ENCODE measurements around the gene MAP3K7.

MAP3K7 gene

GRCh38 chr6:90496258-90497016 is 90.4 kb downstream of the MAP3K7 start:
- Histone ChIP-seq H3K4me3 (ENCODE audit: low read length) (no peak overlapping the region), H3K36me3 (ENCODE audit: insufficient read depth, low read length) (no peaks in the 10 kb centered on the region), H3K4me1 (ENCODE audit: insufficient read depth, low read length) (peaks cover 38% of the 10 kb centered on the region), H3K9me3 (ENCODE audit: low read length) (no peaks in the 10 kb centered on the region), H2AFZ (ENCODE audit: low read depth, low read length) (no peak overlapping the region), H3K27me3 (ENCODE audit: insufficient read depth, low read length) (no peaks in the 10 kb centered on the region)

GRCh38 chr6:90495216-90495817 is 91.6 kb downstream of the MAP3K7 start:
- Histone ChIP-seq H3K9me3 (ENCODE audit: low read length) (no peaks in the 10 kb centered on the region), H3K27me3 (ENCODE audit: insufficient read depth, low read length) (no peaks in the 10 kb centered on the region), H2AFZ (ENCODE audit: low read depth, low read length) (no peak overlapping the region), H3K4me3 (ENCODE audit: low read length) (no peak overlapping the region), H3K36me3 (ENCODE audit: insufficient read depth, low read length) (no peaks in the 10 kb centered on the region), H3K4me1 (ENCODE audit: insufficient read depth, low read length) (peaks cover 42% of the 10 kb centered on the region)

GRCh38 chr6:90494067-90494780 is 92.6 kb downstream of the MAP3K7 start:
- Histone ChIP-seq H3K27me3 (ENCODE audit: insufficient read depth, low read length) (no peaks in the 10 kb centered on the region), H3K4me1 (ENCODE audit: insufficient read depth, low read length) (peaks cover 53% of the 10 kb centered on the region), H3K36me3 (ENCODE audit: insufficient read depth, low read length) (no peaks in the 10 kb centered on the region), H3K9me3 (ENCODE audit: low read length) (no peaks in the 10 kb centered on the region), H3K4me3 (ENCODE audit: low read length) (peak overlapping the region; percentile 5), H2AFZ (ENCODE audit: low read depth, low read length) (no peak overlapping the region)

- Histone ChIP-seq H3K27me3 (ENCODE audit: insufficient read depth, low read length) (no peaks in the 10 kb centered on the region), H2AFZ (ENCODE audit: low read depth, low read length) (no peak overlapping the region), H3K4me3 (ENCODE audit: low read length) (no peak overlapping the region), H3K36me3 (ENCODE audit: insufficient read depth, low read length) (no peaks in the 10 kb centered on the region), H3K4me1 (ENCODE audit: insufficient read depth, low read length) (peaks cover 53% of the 10 kb centered on the region), H3K9me3 (ENCODE audit: low read length) (no peaks in the 10 kb centered on the region)
Measured at GRCh38 chr6:90493332-90493731, 93.5 kb downstream of the MAP3K7 start.

GRCh38 chr6:90492798-90493197 is 94.1 kb downstream of the MAP3K7 start:
- Histone ChIP-seq H2AFZ (ENCODE audit: low read depth, low read length) (no peak overlapping the region), H3K4me3 (ENCODE audit: low read length) (no peak overlapping the region), H3K9me3 (ENCODE audit: low read length) (no peaks in the 10 kb centered on the region), H3K36me3 (ENCODE audit: insufficient read depth, low read length) (no peaks in the 10 kb centered on the region), H3K27me3 (ENCODE audit: insufficient read depth, low read length) (no peaks in the 10 kb centered on the region), H3K4me1 (ENCODE audit: insufficient read depth, low read length) (peaks cover 53% of the 10 kb centered on the region)

- Histone ChIP-seq H3K9me3 (ENCODE audit: low read length) (no peaks in the 10 kb centered on the region), H3K36me3 (ENCODE audit: insufficient read depth, low read length) (no peaks in the 10 kb centered on the region), H3K4me3 (ENCODE audit: low read length) (no peak overlapping the region), H3K4me1 (ENCODE audit: insufficient read depth, low read length) (peaks cover 56% of the 10 kb centered on the region), H2AFZ (ENCODE audit: low read depth, low read length) (no peak overlapping the region), H3K27me3 (ENCODE audit: insufficient read depth, low read length) (no peaks in the 10 kb centered on the region)
Measured at GRCh38 chr6:90492369-90492768, 94.5 kb downstream of the MAP3K7 start.

- H2AFZ ChIP-seq (ENCODE audit: low read depth, low read length) = no peak overlapping the region
- no peaks in the 10 kb centered on the region for H3K27me3 ChIP-seq (ENCODE audit: insufficient read depth, low read length)
- peaks cover 8% of the 10 kb centered on the region for H3K9me3 ChIP-seq (ENCODE audit: low read length)
- no peaks in the 10 kb centered on the region for H3K36me3 ChIP-seq (ENCODE audit: insufficient read depth, low read length)
- H3K4me3 ChIP-seq (ENCODE audit: low read length) = no peak overlapping the region
- peaks cover 46% of the 10 kb centered on the region for H3K4me1 ChIP-seq (ENCODE audit: insufficient read depth, low read length)
Measured at GRCh38 chr6:90490030-90490716, 96.7 kb downstream of the MAP3K7 start.

- no peaks in the 10 kb centered on the region for H3K27me3 ChIP-seq (ENCODE audit: insufficient read depth, low read length)
- H3K9me3 ChIP-seq (ENCODE audit: low read length) = peaks cover 8% of the 10 kb centered on the region
- H3K36me3 ChIP-seq (ENCODE audit: insufficient read depth, low read length) = no peaks in the 10 kb centered on the region
- H2AFZ ChIP-seq (ENCODE audit: low read depth, low read length) = no peak overlapping the region
- H3K4me1 ChIP-seq (ENCODE audit: insufficient read depth, low read length) = peaks cover 48% of the 10 kb centered on the region
- no peak overlapping the region for H3K4me3 ChIP-seq (ENCODE audit: low read length)
Measured at GRCh38 chr6:90488816-90489215, 98.1 kb downstream of the MAP3K7 start.

GRCh38 chr6:90485635-90486277 is 101.1 kb downstream of the MAP3K7 start:
- Histone ChIP-seq H2AFZ (ENCODE audit: low read depth, low read length) (no peak overlapping the region), H3K9me3 (ENCODE audit: low read length) (peaks cover 10% of the 10 kb centered on the region), H3K36me3 (ENCODE audit: insufficient read depth, low read length) (no peaks in the 10 kb centered on the region), H3K4me1 (ENCODE audit: insufficient read depth, low read length) (peaks cover 40% of the 10 kb centered on the region), H3K27me3 (ENCODE audit: insufficient read depth, low read length) (no peaks in the 10 kb centered on the region), H3K4me3 (ENCODE audit: low read length) (no peak overlapping the region)

- Histone ChIP-seq H3K36me3 (ENCODE audit: insufficient read depth, low read length) (no peaks in the 10 kb centered on the region), H3K4me1 (ENCODE audit: insufficient read depth, low read length) (peaks cover 31% of the 10 kb centered on the region), H3K4me3 (ENCODE audit: low read length) (peak overlapping the region; percentile 19), H3K27me3 (ENCODE audit: insufficient read depth, low read length) (no peaks in the 10 kb centered on the region), H3K9me3 (ENCODE audit: low read length) (peaks cover 10% of the 10 kb centered on the region), H2AFZ (ENCODE audit: low read depth, low read length) (no peak overlapping the region)
Measured at GRCh38 chr6:90484903-90485302, 102.0 kb downstream of the MAP3K7 start.

- no peaks in the 10 kb centered on the region for H3K36me3 ChIP-seq (ENCODE audit: insufficient read depth, low read length)
- no peak overlapping the region for H2AFZ ChIP-seq (ENCODE audit: low read depth, low read length)
- H3K4me1 ChIP-seq (ENCODE audit: insufficient read depth, low read length) = peaks cover 26% of the 10 kb centered on the region
- no peaks in the 10 kb centered on the region for H3K27me3 ChIP-seq (ENCODE audit: insufficient read depth, low read length)
- no peak overlapping the region for H3K4me3 ChIP-seq (ENCODE audit: low read length)
- peaks cover 10% of the 10 kb centered on the region for H3K9me3 ChIP-seq (ENCODE audit: low read length)
Measured at GRCh38 chr6:90484385-90484784, 102.5 kb downstream of the MAP3K7 start.

GRCh38 chr6:90483956-90484355 is 102.9 kb downstream of the MAP3K7 start:
- Histone ChIP-seq H3K9me3 (ENCODE audit: low read length) (peaks cover 10% of the 10 kb centered on the region), H3K27me3 (ENCODE audit: insufficient read depth, low read length) (no peaks in the 10 kb centered on the region), H3K36me3 (ENCODE audit: insufficient read depth, low read length) (no peaks in the 10 kb centered on the region), H3K4me1 (ENCODE audit: insufficient read depth, low read length) (peaks cover 26% of the 10 kb centered on the region), H2AFZ (ENCODE audit: low read depth, low read length) (no peak overlapping the region), H3K4me3 (ENCODE audit: low read length) (no peak overlapping the region)
